HCT116 (cell line): ENCODE data around the gene UCK1. TPM values are rescaled to one million over a fixed set of nuclear protein-coding genes. Genes with fewer than 3 reads are reported as not detected.

Experiments used
- ATAC-seq: fragments of 200-7000 bp; cut with Tn5 transposase; 2 replicates; pipeline ENCODE4 v1.9.1; 2020; ENCODE audit warnings: mild to moderate bottlenecking, moderate library complexity
- BruUV-seq: library from RNA; stranded (reverse); fragments of 400-500 nt; replicated peaks from 2 replicates; lab custom pipeline; 2021; lab: Mats Ljungman, UMichigan
- CTCF ChIA-PET: fragments of 300-600 bp; sonication (Branson Sonifier 250); formaldehyde crosslinking; loops from one replicate; lab custom pipeline; 2021; ENCODE audit warnings: antibody characterized with exemption; lab: Charles Lee
- POLR2A ChIA-PET: fragments of 300-600, 350-600 bp; sonication (Branson Sonifier 250); formaldehyde crosslinking; loops from one replicate; lab custom pipeline; 2021; ENCODE audit warnings: antibody characterized with exemption; lab: Charles Lee
- RAD21 ChIA-PET, 2 experiments: fragments of 300-600 bp; sonication (Branson Sonifier 250); formaldehyde crosslinking; loops; one replicate each; lab custom pipeline; 2023; ENCODE audit warnings: low total read pairs in 2 of 2; ENCODE audit not compliant: uncharacterized antibody in 2 of 2, unreplicated experiment in 2 of 2, low non-redundant PET in 1 of 2; lab: Charles Lee
- DNase-seq: peaks from one replicate; pipeline ENCODE4 v3.0.0-alpha.2; 2010; ENCODE audit warnings: low read depth, low spot score
- H2AFZ ChIP-seq: fragments of 200-600 bp; shearing (Covaris generic), sonication (generic); 2 replicates; pipeline ENCODE4 v1.6.1; 2017; ENCODE audit warnings: low read depth, mixed run types, mixed read lengths, antibody characterized with exemption, low read length; ENCODE audit not compliant: poor library complexity, severe bottlenecking
- H3K27ac ChIP-seq: 2 replicates; pipeline ENCODE4 v1.5.1; 2012; ENCODE audit warnings: low read depth, low read length
- H3K27me3 ChIP-seq: fragments of 200-600 bp; sonication (generic); 2 replicates; pipeline ENCODE4 v1.6.1; 2016; ENCODE audit warnings: mixed run types, low read length, mixed read lengths; ENCODE audit not compliant: insufficient read depth
- H3K36me3 ChIP-seq, 2 experiments: fragments of 200-500 bp in 1 of 2; fragments of 200-600 bp in 1 of 2; sonication (Bioruptor generic) in 1 of 2; sonication (generic) in 1 of 2; 2 replicates each; pipeline versions ENCODE4 v1.5.1 to v1.6.1; 2014 to 2016; ENCODE audit warnings: low read length in 2 of 2, inconsistent platforms in 1 of 2, mixed read lengths in 1 of 2, mixed run types in 1 of 2; ENCODE audit not compliant: insufficient read depth in 2 of 2, control insufficient read depth in 1 of 2
- H3K4me1 ChIP-seq, 2 experiments: fragments of 200-600 bp in 1 of 2; sonication (generic) in 1 of 2; 2 replicates each; pipeline versions ENCODE4 v1.5.1 to v1.6.1; 2012 to 2017; ENCODE audit warnings: low read length in 2 of 2, inconsistent platforms in 1 of 2, mild to moderate bottlenecking in 1 of 2, mixed read lengths in 1 of 2, mixed run types in 1 of 2, moderate library complexity in 1 of 2; ENCODE audit not compliant: insufficient read depth in 2 of 2, control insufficient read depth in 1 of 2
- H3K4me2 ChIP-seq: fragments of 200-600 bp; sonication (generic); 2 replicates; pipeline ENCODE4 v1.6.1; 2017; ENCODE audit warnings: mixed run types, low read length, mixed read lengths
- H3K4me3 ChIP-seq, 2 experiments: fragments of 200-600 bp in 1 of 2; sonication (generic) in 1 of 2; replicated peaks in 1 of 2; 2 replicates each; pipeline ENCODE4 v1.5.1; 2011 to 2016; ENCODE audit warnings: low read length in 2 of 2, control low read depth in 1 of 2, low read depth in 1 of 2, mild to moderate bottlenecking in 1 of 2, mixed read lengths in 1 of 2, mixed run types in 1 of 2
- H3K79me2 ChIP-seq: fragments of 200-600 bp; sonication (generic); 2 replicates; pipeline ENCODE4 v1.6.1; 2017; ENCODE audit warnings: mild to moderate bottlenecking, mixed run types, low read length, moderate library complexity, mixed read lengths; ENCODE audit not compliant: insufficient read depth
- H3K9ac ChIP-seq: fragments of 200-600 bp; sonication (generic); 2 replicates; pipeline ENCODE4 v1.6.1; 2016; ENCODE audit warnings: low read length, mixed read lengths
- H3K9me2 ChIP-seq: fragments of 200-600 bp; sonication (generic), shearing (Covaris generic); 2 replicates; pipeline ENCODE4 v1.6.1; 2017; ENCODE audit warnings: mixed run types, mild to moderate bottlenecking, moderate library complexity; ENCODE audit not compliant: insufficient read depth
- H3K9me3 ChIP-seq, 2 experiments: fragments of 200-500 bp in 1 of 2; fragments of 200-600 bp in 1 of 2; sonication (Bioruptor generic) in 1 of 2; sonication (generic) in 1 of 2; 2 replicates each; pipeline ENCODE4 v1.6.1; 2014 to 2017; ENCODE audit warnings: low read length in 2 of 2, mixed read lengths in 2 of 2, inconsistent platforms in 1 of 2, low read depth in 1 of 2, mild to moderate bottlenecking in 1 of 2, mixed run types in 1 of 2, moderate library complexity in 1 of 2; ENCODE audit not compliant: control insufficient read depth in 1 of 2, insufficient read depth in 1 of 2
- H4K20me1 ChIP-seq: fragments of 200-600 bp; sonication (generic), shearing (Covaris generic); 2 replicates; pipeline ENCODE4 v1.6.1; 2017; ENCODE audit warnings: mixed run types, mild to moderate bottlenecking, moderate library complexity; ENCODE audit not compliant: insufficient read depth
- ATF3 ChIP-seq: IDR thresholded peaks from 2 replicates; pipeline ENCODE4 v1.6.1; 2012
- CEBPB ChIP-seq: IDR thresholded peaks from 2 replicates; pipeline ENCODE4 v1.6.1; 2012; ENCODE audit warnings: low read depth
- ELF1 ChIP-seq: IDR thresholded peaks from 2 replicates; pipeline ENCODE4 v1.6.1; 2012; ENCODE audit warnings: low read depth, borderline replicate concordance
- EZH2 ChIP-seq: fragments of 200-600 bp; sonication (generic); IDR thresholded peaks from 2 replicates; pipeline ENCODE4 v1.6.1; 2017; ENCODE audit warnings: antibody characterized with exemption, mixed run types
- JUND ChIP-seq: IDR thresholded peaks from 2 replicates; pipeline ENCODE4 v1.6.1; 2012
- MAX ChIP-seq: IDR thresholded peaks from 2 replicates; pipeline ENCODE4 v1.6.1; 2012
- POLR2A ChIP-seq: IDR thresholded peaks from 2 replicates; pipeline ENCODE4 v1.7.0; 2011; ENCODE audit warnings: borderline replicate concordance; ENCODE audit not compliant: insufficient read depth, insufficient read length; ENCODE audit errors: extremely low read depth
- POLR2AphosphoS5 ChIP-seq: IDR thresholded peaks from 2 replicates; pipeline ENCODE4 v1.6.1; 2011; ENCODE audit warnings: mild to moderate bottlenecking, low read depth, low read length, moderate library complexity
- REST ChIP-seq: IDR thresholded peaks from 2 replicates; pipeline ENCODE4 v1.6.1; 2012; ENCODE audit warnings: low read depth
- SIN3A ChIP-seq: IDR thresholded peaks from 2 replicates; pipeline ENCODE4 v1.6.1; 2012; ENCODE audit warnings: low read depth
- SRF ChIP-seq: IDR thresholded peaks from 2 replicates; pipeline ENCODE4 v1.6.1; 2012; ENCODE audit warnings: low read depth
- TCF7L2 ChIP-seq: IDR thresholded peaks from 2 replicates; pipeline ENCODE4 v1.7.0; 2011; ENCODE audit warnings: borderline replicate concordance, inconsistent platforms; ENCODE audit not compliant: insufficient read depth, insufficient read length; ENCODE audit errors: extremely low read depth
- ZBTB33 ChIP-seq: IDR thresholded peaks from 2 replicates; pipeline ENCODE4 v1.6.1; 2011; ENCODE audit warnings: mild to moderate bottlenecking, low read length, moderate library complexity; ENCODE audit not compliant: insufficient replicate concordance; ENCODE audit errors: extremely low read depth
- ZNF274 ChIP-seq: fragments of 200-500 bp; sonication (Bioruptor generic); IDR thresholded peaks from 2 replicates; pipeline ENCODE4 v1.6.1; 2014; ENCODE audit warnings: mild to moderate bottlenecking, low read depth, low read length, inconsistent platforms
- intact Hi-C: fragments of 100-400 bp; cut with micrococcal nuclease; formaldehyde crosslinking; loops from 2 replicates; pipeline ENCODE4 v1.10.0; 2022
- total RNA-seq: library from RNA; stranded (reverse); gene quantifications from one replicate; pipeline ENCODE4 v1.2.1, GENCODE V29; 2021; ENCODE audit not compliant: unreplicated experiment

Gene UCK1
- total RNA-seq, 1 experiment from 2014 or later: 17.5 TPM

GRCh38 chr9:131554087-131554842 is 23.2 kb upstream of the UCK1 start:
- ATAC-seq (peak; percentile 32; the same call in 1 of the 2 replicates), DNase-seq (no peak)
- Histone ChIP-seq H3K36me3 (no peaks in the 10 kb centered on the region), H3K79me2 (no peaks in the 10 kb centered on the region), H3K4me3 (no peak overlapping the region), H3K27me3 (no peaks in the 10 kb centered on the region), H2AFZ (no peak overlapping the region), H3K27ac (no peak overlapping the region), H3K9ac (no peak overlapping the region), H3K9me3 (no peaks in the 10 kb centered on the region), H4K20me1 (no peaks in the 10 kb centered on the region), H3K4me1 (no peaks in the 10 kb centered on the region), H3K4me2 (no peak overlapping the region), H3K9me2 (no peaks in the 10 kb centered on the region)
- CTCF ChIA-PET: no interaction called here
- intact Hi-C loops: no loop called here
- BruUV-seq: no TSS peak
- RAD21 ChIA-PET: no interaction called here
- no peak for TF ChIP-seq SIN3A
- TF ChIP-seq SRF: no peak
- TF ChIP-seq REST: no peak
- no peak for TF ChIP-seq ELF1
- TF ChIP-seq POLR2A: no peak
- TF ChIP-seq EZH2: no peak
- no peak for TF ChIP-seq TCF7L2
- TF ChIP-seq ZBTB33: no peak
- no peak for TF ChIP-seq ZNF274
- no peak for TF ChIP-seq POLR2AphosphoS5
- no peak for TF ChIP-seq JUND
- TF ChIP-seq CEBPB: no peak
- TF ChIP-seq ATF3: no peak
- TF ChIP-seq MAX: no peak
- POLR2A ChIA-PET: no interaction called here
